ENCODE results near the gene NUP98. TPM values are rescaled to one million over a fixed set of nuclear protein-coding genes. Genes with fewer than 3 reads are reported as not detected.
"Not testable (repeated sequence)": the region's sequence is repeated elsewhere in the genome, so short reads cannot be mapped to it uniquely, and the experiment has no call there.

NUP98 gene
- total RNA-seq, 1 donor from 2014 or later, result 82.6 TPM

GRCh38 chr11:3659595-3660515 is 137.5 kb downstream of the NUP98 start:
- Mint-ChIP-seq H3K9me3 (no peaks in the 10 kb centered on the region), H3K27ac (no peak overlapping the region), H3K4me3 (no peak overlapping the region), H3K4me1 (no peaks in the 10 kb centered on the region), H3K36me3 (peaks cover 12% of the 10 kb centered on the region), H3K27me3 (ENCODE audit: low read depth) (peaks cover 6% of the 10 kb centered on the region)
- TF ChIP-seq CTCF (IDR thresholded peaks at IDR 0.05; ENCODE audit: unreplicated experiment), result no peak
- no peak for DNase-seq (ENCODE audit: low spot score in 2 of 2, unreplicated experiment in 2 of 2)

- Mint-ChIP-seq H3K36me3 (no peaks in the 10 kb centered on the region), H3K27ac (no peak overlapping the region), H3K27me3 (ENCODE audit: low read depth) (peaks cover 6% of the 10 kb centered on the region), H3K4me1 (no peaks in the 10 kb centered on the region), H3K9me3 (no peaks in the 10 kb centered on the region), H3K4me3 (no peak overlapping the region)
- TF ChIP-seq CTCF (IDR thresholded peaks at IDR 0.05; ENCODE audit: unreplicated experiment), result no peak
- DNase-seq (ENCODE audit: low spot score in 2 of 2, unreplicated experiment in 2 of 2), result no peak
Measured at GRCh38 chr11:3658252-3658651, 139.1 kb downstream of the NUP98 start.

- not testable (repeated sequence) for H3K9me3 Mint-ChIP-seq; H3K27ac Mint-ChIP-seq; H3K4me1 Mint-ChIP-seq; DNase-seq (ENCODE audit: low spot score in 2 of 2, unreplicated experiment in 2 of 2); H3K27me3 Mint-ChIP-seq (ENCODE audit: low read depth); H3K4me3 Mint-ChIP-seq; H3K36me3 Mint-ChIP-seq
Measured at GRCh38 chr11:3657331-3657730, 140.0 kb downstream of the NUP98 start.

GRCh38 chr11:3655547-3655946 is 141.8 kb downstream of the NUP98 start:
- Mint-ChIP-seq H3K27ac (no peak overlapping the region), H3K4me3 (no peak overlapping the region), H3K36me3 (no peaks in the 10 kb centered on the region), H3K4me1 (no peaks in the 10 kb centered on the region), H3K27me3 (ENCODE audit: low read depth) (peaks cover 10% of the 10 kb centered on the region), H3K9me3 (no peaks in the 10 kb centered on the region)
- no peak for DNase-seq (ENCODE audit: low spot score in 2 of 2, unreplicated experiment in 2 of 2)
- TF ChIP-seq CTCF (IDR thresholded peaks at IDR 0.05; ENCODE audit: unreplicated experiment), result no peak

- not testable (repeated sequence) for H3K9me3 Mint-ChIP-seq; H3K27ac Mint-ChIP-seq; H3K4me1 Mint-ChIP-seq; H3K4me3 Mint-ChIP-seq; H3K36me3 Mint-ChIP-seq; DNase-seq (ENCODE audit: low spot score in 2 of 2, unreplicated experiment in 2 of 2)
- H3K27me3 Mint-ChIP-seq (ENCODE audit: low read depth), result peaks cover 30% of the 10 kb centered on the region
Measured at GRCh38 chr11:3652514-3652913, 144.8 kb downstream of the NUP98 start.

- H3K4me1 Mint-ChIP-seq; H3K36me3 Mint-ChIP-seq; DNase-seq (ENCODE audit: low spot score in 2 of 2, unreplicated experiment in 2 of 2); H3K9me3 Mint-ChIP-seq; H3K4me3 Mint-ChIP-seq; H3K27ac Mint-ChIP-seq: not testable (repeated sequence)
- peaks cover 31% of the 10 kb centered on the region for H3K27me3 Mint-ChIP-seq (ENCODE audit: low read depth)
Measured at GRCh38 chr11:3649374-3649773, 148.0 kb downstream of the NUP98 start.

- not testable (repeated sequence) for DNase-seq (ENCODE audit: low spot score in 2 of 2, unreplicated experiment in 2 of 2); H3K9me3 Mint-ChIP-seq; H3K27ac Mint-ChIP-seq; H3K36me3 Mint-ChIP-seq; H3K4me1 Mint-ChIP-seq; H3K4me3 Mint-ChIP-seq
- H3K27me3 Mint-ChIP-seq (ENCODE audit: low read depth), result peaks cover 31% of the 10 kb centered on the region
Measured at GRCh38 chr11:3648843-3649242, 148.5 kb downstream of the NUP98 start.
